Uterus (tissue), 2 donors: ENCODE measurements around the gene GPR101.

ENCODE experiments used
- POLR2A ChIP-seq, 2 donors: fragments of 450-650 bp; IDR thresholded peaks; one replicate each; pipeline ENCODE4 v1.6.1; 2016; ENCODE audit warnings: antibody characterized with exemption in 2 of 2, mild to moderate bottlenecking in 1 of 2, moderate library complexity in 1 of 2
- TF ChIP-seq, protein P1 (sequence below), 4 experiments: fragments of 200-600 bp in 2 of 4; fragments of 450-650 bp in 2 of 4; sonication (generic) in 2 of 4; IDR thresholded peaks; one replicate each; pipeline ENCODE4 v1.5.1; 2016 to 2019; ENCODE audit warnings: antibody characterized with exemption in 4 of 4, mild to moderate bottlenecking in 2 of 4, moderate library complexity in 1 of 4

DNA sequence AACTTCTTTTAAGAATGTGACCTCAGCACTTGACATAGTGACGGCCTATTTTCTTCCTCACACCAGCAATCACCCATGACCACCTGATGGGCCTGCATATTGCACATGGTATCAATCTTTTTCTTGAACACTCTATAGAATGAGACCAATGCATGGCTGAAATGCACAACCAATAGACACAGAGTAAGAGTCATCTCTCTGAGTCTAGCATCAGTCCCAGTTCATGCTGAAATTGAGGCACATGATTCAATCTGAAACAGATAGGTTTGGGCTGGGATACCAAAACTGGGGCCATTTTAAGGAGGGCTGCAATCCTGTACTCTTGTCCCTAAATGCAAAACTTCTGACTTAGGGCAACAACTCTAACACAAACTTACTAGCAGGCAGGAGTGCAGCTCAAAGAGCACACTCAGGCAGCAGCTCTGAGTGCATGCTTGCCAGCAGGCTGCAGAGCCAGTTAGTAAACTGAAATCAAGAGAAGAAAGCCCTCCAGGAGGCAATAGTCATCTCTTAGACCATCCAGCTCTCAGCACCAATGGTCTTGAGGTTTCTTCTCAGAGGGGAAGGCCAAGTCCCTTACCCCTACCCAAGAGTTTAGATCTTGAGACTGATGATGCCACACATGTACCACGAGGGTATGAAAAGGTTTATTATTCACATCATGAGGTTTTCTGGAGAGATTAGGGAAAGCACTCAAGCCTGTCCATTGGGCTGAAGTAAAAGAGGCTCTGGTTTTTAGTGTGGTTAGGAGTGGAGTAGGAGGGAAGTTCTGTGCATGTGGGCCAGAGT, 24.7 kb upstream of the GPR101 start:
- TF ChIP-seq, protein P1, sequence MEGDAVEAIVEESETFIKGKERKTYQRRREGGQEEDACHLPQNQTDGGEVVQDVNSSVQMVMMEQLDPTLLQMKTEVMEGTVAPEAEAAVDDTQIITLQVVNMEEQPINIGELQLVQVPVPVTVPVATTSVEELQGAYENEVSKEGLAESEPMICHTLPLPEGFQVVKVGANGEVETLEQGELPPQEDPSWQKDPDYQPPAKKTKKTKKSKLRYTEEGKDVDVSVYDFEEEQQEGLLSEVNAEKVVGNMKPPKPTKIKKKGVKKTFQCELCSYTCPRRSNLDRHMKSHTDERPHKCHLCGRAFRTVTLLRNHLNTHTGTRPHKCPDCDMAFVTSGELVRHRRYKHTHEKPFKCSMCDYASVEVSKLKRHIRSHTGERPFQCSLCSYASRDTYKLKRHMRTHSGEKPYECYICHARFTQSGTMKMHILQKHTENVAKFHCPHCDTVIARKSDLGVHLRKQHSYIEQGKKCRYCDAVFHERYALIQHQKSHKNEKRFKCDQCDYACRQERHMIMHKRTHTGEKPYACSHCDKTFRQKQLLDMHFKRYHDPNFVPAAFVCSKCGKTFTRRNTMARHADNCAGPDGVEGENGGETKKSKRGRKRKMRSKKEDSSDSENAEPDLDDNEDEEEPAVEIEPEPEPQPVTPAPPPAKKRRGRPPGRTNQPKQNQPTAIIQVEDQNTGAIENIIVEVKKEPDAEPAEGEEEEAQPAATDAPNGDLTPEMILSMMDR (IDR thresholded peaks at IDR 0.05), result no peak
- TF ChIP-seq POLR2A (IDR thresholded peaks at IDR 0.05), result no peak
